ENCODE data around the gene MED1. TPM values are rescaled to one million over a fixed set of nuclear protein-coding genes. Genes with fewer than 3 reads are reported as not detected.
"Not testable (repeated sequence)": the region's sequence is repeated elsewhere in the genome, so short reads cannot be mapped to it uniquely, and the experiment has no call there.

MED1 gene
- total RNA-seq, 1 donor, result 31.1 TPM

DNA sequence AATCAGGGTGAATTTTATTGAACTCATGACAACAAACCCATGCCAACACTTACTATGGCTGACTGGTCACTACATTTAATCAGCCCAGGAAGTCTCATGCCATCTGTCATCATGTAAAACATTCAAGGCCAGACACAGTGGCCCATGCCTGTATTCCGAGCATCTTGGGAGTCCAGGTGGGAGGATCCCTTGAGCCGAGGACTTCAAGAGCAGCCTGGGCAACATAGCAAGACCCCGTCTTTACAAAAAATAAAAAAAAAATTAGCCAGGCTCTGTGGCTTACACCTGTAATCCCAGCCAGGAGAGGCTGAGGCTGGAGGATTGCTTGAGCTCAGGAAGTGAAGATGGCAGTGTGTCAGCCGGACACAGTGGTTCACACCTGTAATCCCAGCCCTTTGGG lies 4.9 kb upstream of the MED1 start:
- DNase-seq (ENCODE audit: low read depth), result no peak
- H3K4me3 ChIP-seq (ENCODE audit: low read depth, low read length), result no peak overlapping the region
- TF ChIP-seq, protein P1, sequence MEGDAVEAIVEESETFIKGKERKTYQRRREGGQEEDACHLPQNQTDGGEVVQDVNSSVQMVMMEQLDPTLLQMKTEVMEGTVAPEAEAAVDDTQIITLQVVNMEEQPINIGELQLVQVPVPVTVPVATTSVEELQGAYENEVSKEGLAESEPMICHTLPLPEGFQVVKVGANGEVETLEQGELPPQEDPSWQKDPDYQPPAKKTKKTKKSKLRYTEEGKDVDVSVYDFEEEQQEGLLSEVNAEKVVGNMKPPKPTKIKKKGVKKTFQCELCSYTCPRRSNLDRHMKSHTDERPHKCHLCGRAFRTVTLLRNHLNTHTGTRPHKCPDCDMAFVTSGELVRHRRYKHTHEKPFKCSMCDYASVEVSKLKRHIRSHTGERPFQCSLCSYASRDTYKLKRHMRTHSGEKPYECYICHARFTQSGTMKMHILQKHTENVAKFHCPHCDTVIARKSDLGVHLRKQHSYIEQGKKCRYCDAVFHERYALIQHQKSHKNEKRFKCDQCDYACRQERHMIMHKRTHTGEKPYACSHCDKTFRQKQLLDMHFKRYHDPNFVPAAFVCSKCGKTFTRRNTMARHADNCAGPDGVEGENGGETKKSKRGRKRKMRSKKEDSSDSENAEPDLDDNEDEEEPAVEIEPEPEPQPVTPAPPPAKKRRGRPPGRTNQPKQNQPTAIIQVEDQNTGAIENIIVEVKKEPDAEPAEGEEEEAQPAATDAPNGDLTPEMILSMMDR (IDR thresholded peaks at IDR 0.05; ENCODE audit: insufficient read depth, low read depth, low read length), result no peak

GRCh38 chr17:39450051-39450450 lies 1.0 kb downstream of the MED1 start:
- TF ChIP-seq, protein P1 (IDR thresholded peaks at IDR 0.05; ENCODE audit: insufficient read depth, low read depth, low read length), result no peak
- peak overlapping the region; percentile 92 for H3K4me3 ChIP-seq (ENCODE audit: low read depth, low read length)
- DNase-seq (ENCODE audit: low read depth), result no peak

GRCh38 chr17:39447561-39447960 lies 3.5 kb downstream of the MED1 start:
- no peak for DNase-seq (ENCODE audit: low read depth)
- TF ChIP-seq, protein P1 (IDR thresholded peaks at IDR 0.05; ENCODE audit: insufficient read depth, low read depth, low read length), result no peak
- no peak overlapping the region for H3K4me3 ChIP-seq (ENCODE audit: low read depth, low read length)

GRCh38 chr17:39443326-39443725 lies 7.7 kb downstream of the MED1 start:
- no peak for DNase-seq (ENCODE audit: low read depth)
- H3K4me3 ChIP-seq (ENCODE audit: low read depth, low read length), result no peak overlapping the region
- TF ChIP-seq, protein P1 (IDR thresholded peaks at IDR 0.05; ENCODE audit: insufficient read depth, low read depth, low read length), result no peak

GRCh38 chr17:39439868-39440267 lies 11.2 kb downstream of the MED1 start:
- H3K4me3 ChIP-seq (ENCODE audit: low read depth, low read length); DNase-seq (ENCODE audit: low read depth): not testable (repeated sequence)

DNA sequence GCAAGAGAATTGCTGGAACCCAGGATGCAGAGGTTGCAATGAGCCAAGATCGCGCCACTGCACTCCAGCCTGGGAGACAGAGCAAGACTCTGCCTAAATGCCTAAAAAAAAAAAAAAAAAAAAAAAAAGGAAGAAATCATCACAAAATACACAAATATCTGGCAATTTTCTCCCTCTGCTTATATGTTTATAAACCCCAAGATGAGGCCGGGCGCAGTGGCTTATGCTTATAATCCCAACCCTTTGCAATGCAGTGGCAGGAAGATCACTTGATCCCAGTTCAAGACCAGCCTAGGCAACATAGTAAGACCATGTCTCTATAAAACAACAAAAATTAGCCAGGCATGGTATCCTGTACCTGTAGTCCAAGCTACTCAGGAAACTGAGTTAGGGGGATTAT lies 21.5 kb downstream of the MED1 start:
- no peak overlapping the region for H3K4me3 ChIP-seq (ENCODE audit: low read depth, low read length)
- DNase-seq (ENCODE audit: low read depth), result no peak
- TF ChIP-seq, protein P1 (IDR thresholded peaks at IDR 0.05; ENCODE audit: insufficient read depth, low read depth, low read length), result no peak

DNA sequence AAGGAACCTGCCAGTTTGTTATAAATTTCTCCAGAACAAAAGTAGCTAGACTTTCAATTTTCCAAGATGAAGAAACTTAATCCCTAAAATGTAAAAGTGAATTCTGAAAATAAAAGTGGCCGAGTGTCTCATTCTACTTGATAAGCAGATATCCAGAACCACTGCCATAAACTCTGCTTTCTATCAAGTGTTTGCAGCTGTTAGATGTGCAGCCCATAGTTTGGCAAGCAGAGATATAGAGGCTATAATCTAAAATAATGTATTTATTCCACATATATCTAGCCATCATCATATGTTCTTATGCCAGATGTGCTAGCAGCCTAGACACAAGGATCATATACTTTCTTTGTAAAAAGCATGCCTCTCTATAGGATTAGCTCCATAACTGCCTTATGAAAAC lies 34.9 kb downstream of the MED1 start:
- DNase-seq (ENCODE audit: low read depth), result no peak
- H3K4me3 ChIP-seq (ENCODE audit: low read depth, low read length), result no peak overlapping the region
- TF ChIP-seq, protein P1 (IDR thresholded peaks at IDR 0.05; ENCODE audit: insufficient read depth, low read depth, low read length), result no peak
